ENCODE measurements around the gene PODXL.
"Not testable (repeated sequence)": the region's sequence is repeated elsewhere in the genome, so short reads cannot be mapped to it uniquely, and the experiment has no call there.

Gene PODXL

DNA sequence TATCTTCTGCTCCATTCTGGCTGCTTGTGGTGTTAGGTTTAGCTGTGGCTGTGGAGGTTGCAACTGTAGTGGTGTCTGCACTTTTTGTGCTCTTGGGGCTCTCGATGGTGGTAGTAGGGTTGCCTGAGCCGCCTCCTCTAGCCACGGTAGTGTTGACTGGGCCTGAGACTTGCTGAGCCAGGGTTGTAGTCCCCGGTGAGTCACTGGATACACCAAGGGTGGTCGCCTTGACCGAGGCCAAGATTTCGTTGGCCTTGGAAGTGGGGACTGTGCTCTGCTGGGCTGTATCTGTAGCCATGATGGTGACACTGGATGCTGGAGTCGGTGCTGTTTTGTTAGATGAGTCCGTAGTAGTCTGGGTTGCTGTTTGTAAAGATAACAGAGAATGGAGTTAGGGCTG is 45.4 kb downstream of the PODXL start:
- no peak for DNase-seq (ENCODE audit: low read depth in 2 of 2)

DNA sequence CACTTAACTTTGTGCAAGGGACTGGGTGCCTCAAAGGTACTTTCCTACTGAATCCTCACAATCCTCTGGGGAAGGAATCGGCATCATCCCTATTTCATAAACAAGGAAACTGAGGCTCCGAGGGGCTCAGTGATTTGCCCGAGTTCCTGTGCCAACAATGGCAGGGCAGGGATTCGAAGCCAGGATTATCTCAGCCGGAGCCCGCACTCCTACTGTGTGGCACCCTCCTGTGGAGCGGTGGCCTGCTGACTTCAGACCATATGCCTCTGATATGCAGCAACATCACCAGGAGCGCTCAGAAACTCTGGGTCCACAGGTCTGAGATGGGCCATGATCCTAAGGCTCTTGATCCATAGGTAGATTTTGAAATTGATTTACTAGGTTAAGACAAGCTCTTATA is 46.6 kb downstream of the PODXL start:
- DNase-seq (ENCODE audit: low read depth in 2 of 2) = no peak

DNA sequence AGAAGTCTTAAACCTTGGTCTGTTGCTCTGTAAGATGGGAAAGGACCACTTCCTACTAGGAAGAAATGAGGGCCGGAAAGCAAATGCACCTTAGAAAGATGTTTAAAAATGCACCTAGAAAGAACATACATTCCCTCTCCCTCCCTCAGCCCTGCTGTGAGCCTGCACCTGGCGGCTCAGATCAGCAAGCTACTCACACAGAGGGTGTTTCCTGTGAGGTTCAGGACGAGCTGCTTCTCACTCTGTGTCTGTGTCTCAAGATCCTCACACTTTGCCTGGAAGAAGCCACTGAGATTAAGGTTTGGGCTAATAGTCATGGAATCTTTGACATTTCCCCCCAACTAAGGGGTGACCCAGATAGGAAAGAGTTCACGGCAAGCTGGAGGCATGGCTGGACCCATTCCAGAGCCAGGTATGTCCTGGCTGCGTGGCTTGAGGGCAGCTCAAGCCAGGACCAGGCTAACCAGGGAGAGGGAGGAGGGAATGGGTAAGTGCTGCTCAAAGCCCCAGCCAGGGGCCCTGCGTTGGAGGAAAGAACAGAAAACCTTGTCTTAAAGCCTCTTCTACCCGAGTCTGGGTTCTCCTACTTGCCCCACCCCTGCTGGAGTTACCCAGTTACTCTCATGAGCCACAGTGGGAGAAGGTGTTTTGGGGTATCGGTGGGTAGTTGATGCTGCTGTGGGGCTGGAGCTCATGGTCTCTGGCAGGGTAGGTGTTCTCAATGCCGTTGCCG is 47.5 kb downstream of the PODXL start:
- no peak for DNase-seq (ENCODE audit: low read depth in 2 of 2)

DNA sequence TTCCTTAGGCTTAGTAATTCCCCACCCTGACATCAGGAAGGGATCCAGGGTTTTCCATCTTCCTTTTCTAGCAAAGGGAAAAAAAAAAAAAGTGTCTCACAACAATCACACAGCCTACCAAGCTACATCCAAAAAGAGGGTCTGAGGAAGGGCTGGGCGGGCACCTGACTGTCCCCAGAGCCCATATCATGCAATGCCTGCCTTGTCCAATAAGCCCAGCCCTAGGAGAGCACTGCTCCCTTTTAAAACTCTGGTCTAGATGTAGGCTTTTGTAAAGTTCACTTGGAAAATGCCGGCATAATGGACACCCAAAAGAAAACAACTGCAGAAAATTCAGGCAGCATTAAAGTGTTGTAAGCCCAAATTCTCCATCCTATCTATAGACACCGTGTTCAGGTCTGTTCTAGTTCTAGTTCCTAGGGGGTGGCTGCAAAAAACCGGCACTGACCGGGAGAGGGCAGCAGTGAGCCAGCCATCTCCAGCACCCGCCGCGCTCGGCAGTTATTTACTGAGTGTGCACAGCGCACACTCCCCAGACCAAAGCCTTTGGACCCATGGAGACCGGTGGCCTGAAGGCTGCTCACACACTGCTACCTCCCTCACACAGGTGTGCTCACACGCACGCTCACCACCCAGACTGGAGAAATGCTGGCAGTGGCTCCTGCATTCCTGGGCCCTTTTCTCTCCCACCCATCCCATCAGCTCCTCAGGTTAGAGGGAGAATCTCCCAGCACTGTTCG is 48.7 kb downstream of the PODXL start:
- peak; percentile 40 to 53 for DNase-seq (ENCODE audit: low read depth in 2 of 2)

DNA sequence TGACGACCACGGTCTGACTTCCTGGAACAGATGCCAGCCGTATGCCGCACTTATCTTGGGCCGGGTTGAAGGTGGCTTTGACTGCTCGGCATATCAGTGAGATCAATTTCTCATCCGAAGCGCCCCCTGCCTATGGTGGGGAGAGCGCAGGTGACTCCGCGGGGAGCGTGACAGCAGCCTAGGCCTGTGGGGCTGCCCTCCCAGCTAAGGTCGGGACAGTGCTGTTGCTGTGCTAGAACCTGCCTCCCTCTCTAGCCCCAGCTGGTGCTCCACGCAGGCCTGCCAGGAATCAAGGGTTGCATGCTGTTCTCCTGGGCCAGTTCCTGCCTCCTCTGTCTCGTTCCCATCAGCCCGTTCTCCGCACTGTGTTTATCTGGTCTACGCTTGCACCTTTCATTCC is 49.8 kb downstream of the PODXL start:
- no peak for DNase-seq (ENCODE audit: low read depth in 2 of 2)

DNA sequence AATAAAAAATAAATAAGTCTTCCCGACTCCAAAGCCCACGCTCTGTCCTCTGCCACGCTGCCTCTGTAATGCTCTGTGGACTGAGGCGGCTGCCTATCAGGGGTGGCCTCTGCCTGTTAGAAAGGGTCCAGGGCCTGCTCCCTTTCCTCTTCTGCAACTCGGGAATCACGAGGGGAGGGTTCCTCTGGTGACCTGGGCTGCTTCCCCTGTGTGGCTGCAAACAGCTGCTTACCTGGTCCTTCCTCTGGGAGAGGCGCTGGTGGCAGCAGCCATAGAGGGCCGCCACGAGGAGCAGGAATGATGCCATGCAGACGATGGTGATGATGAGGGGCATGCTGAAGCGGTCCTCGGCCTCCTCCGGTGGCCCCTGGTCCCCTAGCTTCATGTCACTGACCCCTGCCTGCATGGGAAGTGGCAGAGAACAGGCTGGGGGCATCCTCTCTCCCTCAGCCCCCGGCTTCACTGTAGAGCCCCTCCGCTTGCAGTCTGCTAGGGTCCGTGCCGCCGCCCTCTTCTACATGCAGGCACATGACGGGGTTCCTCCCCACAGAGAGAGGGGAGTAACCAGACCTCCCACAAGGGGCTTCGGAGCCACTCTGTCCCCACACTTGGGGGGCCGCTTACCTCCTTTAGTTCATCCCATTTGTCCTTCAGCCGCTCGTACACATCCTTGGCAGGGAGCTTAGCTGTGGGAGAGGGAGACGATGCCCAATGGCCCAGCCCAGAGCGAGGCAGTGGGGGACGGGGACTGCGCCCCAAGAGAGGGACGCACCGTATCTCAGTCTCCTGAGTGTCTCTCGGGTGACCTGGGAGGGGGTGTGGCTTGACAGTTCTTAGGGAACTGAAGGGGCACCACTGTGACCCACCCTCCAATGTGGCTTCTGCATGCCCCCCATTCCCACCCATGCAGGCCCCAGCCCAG is 50.5 kb downstream of the PODXL start:
- no peak for DNase-seq (ENCODE audit: low read depth in 2 of 2)

DNA sequence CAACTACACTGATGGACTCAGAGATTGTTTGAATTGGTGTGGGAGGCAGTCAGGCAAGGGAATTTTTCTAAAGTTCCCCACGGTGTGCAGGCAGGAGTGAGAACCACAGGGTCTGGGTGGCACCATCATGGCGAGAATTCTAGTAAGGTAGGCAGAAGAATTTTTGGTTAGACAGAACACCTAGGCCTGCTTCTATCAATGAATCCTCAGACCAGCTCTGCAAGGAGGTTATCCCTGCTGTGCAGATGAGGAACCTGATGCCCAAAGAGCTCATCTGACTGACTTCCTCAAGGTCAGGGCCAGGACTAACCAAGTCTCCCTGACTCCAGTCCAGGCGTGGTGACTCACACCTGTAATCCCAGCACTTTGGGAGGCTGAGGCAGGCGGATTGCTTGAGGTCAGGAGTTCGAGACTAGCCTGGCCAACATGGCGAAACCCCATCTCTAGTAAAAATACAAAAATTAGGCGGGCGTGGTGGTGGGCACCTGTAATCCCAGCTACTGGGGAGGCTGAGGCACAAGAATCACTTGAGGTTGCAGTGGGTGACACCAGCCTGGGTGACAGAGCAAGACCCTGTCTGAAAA is 51.3 kb downstream of the PODXL start:
- not testable (repeated sequence) for DNase-seq (ENCODE audit: low read depth in 2 of 2)

DNA sequence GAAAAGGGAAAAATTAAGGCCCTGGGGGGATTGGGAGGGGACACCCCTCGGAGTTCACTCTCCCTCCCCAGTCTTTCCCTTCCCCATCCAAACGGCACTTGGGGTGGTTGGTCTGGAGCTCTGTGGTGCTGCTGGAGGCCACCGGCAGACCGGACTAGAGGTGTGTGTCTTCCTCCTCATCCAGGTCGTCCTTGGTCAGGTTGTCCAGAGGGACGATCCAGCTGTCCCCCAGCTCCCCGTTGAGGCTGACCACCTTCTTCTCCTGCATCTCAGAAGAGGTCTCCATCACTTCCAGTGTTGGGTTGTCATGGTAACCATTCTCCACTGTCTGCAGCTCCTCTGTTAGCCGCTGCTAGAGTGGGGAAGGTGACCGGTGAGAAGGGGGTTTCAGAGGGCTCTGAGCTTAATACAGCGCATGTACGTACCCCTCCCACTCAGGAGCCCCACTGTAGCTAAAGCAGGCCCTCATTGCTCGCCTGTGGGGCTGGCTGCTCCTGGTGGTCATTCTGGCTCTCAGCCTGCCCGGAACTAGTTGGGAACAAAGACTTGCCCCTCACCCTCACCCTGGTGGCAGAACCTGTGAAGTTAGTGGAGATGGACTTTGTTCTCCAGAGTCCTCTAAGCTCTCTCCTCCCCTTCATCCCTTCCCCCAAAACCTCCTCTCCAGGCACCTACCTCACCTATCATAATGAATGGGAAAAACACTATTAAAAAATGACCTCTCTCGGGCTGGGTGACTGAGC is 52.1 kb downstream of the PODXL start:
- DNase-seq (ENCODE audit: low read depth in 2 of 2) = no peak

DNA sequence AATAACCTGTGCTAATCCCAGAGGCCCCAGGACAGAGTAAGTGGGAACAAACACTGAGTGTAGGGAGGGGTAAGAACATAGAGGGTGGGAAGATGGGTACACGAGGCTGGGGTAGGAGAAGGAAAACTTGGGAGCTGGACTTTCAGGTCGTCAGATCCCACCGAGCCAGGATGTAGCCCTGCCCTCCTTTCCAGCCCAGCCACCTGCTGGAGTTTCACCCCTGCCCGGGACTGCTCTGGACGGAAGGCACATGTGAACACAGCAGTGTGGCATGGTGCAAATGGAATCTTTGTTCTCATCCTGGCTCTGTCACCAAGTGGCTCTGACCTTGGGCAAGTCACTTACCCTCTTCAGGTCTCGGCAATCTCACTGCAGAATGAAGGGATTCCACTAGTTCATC is 52.8 kb downstream of the PODXL start:
- no peak for DNase-seq (ENCODE audit: low read depth in 2 of 2)

DNA sequence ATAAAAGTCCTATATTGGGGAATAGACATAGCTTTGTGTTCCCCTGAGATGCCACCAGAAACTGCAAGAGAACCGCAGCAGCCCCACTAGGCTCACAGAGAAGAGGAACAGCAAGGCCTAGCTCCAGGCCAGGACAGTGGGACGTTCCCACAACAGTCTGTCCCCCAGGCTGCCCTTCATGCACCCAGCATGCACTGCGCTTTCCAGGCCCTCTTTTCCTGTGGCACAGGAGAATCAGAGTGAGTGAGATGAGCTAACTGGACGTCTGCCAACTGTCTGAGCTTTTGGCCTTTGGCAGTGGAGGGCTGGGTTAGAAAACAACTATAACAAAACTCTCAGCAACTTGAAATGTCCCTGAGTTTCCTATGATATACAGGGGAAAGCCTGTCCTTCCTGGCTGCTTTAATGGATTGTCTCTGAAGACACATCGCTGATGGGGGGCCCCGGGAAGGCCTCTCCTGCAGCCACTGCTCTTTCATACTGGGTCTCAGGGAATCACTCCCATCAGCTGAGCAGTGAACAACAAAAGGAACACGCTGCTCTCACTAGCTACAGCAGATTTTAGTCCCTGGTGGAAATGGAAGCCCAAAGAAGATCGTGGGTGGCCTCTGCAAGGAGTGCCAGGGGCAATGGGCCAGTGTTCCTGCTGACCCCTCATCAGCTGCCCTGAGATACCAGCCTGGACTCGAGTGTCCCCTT is 53.5 kb downstream of the PODXL start:
- no peak for DNase-seq (ENCODE audit: low read depth in 2 of 2)

DNA sequence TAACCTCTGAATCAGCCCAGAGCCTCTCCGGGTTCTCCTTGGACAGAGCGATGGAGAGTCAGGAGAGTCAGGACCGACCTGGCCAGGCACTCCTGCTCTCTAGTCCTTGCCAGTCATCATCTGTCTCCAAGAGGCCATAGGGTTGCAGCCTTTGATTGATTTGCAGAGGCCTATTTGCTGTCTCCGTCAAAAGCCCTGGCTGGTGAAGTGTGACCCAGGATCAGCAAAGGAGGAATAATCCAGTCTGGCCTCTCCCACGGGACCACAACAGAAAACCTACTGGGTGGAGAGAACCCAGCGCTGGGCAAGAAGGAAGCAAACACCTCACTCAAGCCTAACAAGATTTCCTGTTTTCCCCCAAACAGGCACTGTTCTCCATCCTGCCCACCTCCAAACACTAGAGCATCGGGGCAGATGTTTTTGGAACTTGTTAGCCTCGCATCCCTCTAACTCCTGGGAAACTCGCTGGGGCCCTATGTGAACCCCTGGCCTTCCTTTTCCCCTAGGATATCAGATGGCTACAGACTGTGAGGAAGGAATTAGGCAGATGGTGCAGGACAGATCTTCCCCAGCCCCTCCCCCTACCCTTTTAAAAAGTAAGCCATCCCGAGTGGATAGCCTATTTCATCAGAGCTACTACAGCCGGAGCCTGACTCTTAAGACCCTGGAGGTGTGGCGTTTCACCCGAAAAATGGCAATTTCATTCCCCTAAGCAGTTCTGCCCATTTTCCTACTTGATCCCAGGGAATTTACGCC is 54.3 kb downstream of the PODXL start:
- no peak for DNase-seq (ENCODE audit: low read depth in 2 of 2)

DNA sequence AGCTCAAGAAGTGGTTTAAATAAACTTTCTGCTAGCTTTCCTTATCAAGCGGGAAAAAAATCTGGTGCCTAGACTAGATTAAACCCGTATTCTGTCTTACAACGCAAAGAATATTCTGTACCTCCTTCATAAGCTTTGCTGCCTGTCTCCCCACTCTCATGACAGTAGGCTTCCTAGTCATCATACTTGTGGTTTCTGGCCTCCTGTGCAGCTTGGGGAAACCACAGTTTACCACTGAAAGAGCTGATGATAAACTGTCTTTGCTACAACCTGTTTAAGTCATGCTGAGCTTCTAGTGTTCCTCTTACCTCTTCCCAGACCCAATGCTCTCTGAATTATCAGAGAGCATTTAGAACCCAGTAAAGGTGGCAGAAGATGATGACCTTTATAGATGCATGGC is 55.0 kb downstream of the PODXL start:
- DNase-seq (ENCODE audit: low read depth in 2 of 2) = peak in 1 of 2 donors; percentile 25

DNA sequence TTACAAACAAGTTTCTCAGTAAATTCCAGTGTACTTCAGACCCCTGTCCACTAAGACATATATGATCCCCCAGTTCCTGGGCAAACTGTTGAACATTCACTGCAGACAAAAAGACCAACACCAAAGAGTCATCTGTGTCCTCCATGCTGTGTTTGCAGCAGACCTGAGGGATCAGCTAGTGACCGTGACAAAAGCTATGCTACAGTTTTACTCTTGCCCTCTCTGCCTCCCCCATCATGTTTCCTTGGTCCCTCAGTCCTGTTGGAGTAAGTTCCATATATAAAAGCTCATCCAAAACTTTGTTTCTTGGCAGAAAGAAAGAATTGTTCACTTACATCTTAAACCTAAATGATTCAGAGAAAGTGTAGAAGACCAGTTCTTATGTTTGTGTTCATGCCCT is 56.1 kb downstream of the PODXL start:
- DNase-seq (ENCODE audit: low read depth in 2 of 2) = no peak

DNA sequence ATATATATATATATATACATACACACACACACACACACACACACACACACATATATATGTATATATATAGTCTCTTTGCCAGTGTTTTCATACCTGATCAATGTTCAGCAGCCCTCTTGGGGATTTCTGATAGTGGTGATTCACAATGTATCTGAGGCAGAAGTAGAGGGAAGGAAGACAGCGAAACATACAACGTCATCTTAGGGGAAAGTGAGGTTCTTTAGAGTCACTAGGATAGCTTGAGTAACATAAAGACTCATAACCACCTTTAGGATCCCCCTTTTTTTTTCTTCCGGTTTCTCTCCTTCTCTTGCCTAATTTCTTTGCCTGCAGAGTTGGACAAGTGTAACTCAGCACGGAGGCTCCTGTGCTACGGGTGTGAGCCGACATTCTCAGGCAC is 56.6 kb downstream of the PODXL start:
- DNase-seq (ENCODE audit: low read depth in 2 of 2) = no peak

DNA sequence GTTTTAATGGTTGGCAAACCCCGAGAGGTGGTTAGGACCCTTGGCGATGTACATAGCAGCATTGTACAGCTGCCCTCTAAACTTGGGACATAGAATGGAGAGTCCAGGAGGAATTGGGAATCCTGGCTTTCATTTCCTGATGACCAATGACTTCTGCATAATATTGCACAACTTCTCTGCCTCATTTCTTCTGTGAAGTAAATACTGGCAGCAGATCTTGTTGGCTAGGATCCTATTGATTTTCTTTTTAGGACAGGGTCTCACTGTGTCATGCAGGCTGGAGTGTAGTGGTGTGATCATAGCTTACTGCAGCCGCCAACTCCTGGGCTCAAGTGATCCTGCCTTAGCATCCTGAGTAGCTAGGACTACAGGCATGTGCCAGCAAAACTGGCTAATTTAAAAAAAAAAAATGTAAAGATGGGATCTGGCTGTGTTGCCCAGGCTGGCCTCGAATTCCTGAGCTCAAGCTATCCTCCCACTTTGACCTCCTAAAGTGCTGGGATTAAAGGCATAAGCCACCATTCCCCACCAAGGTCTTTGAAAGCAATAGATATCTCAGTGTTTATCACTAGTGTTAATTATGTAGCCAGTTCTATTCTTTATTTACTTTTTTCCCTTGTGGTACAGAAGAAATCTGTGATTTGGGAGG is 58.1 kb downstream of the PODXL start:
- no peak for DNase-seq (ENCODE audit: low read depth in 2 of 2)

DNA sequence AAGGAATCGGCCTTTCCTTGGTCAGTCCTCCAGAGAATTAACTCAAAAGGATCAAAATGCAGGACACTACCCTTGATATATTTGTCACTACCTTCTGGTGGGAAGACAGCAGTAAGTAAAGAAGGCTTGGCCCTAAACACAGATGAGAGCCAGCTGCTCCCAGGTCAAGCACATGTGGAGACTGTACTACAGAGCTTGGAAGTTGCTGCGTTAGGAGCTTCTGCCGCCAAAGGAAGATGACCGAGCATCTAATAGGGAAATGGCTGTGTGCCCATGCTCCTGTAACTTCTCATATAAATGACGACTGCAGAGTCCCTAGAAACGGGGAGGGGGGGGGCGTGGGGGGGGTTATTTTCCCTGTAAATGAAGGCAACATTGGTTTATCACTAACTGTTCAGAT is 59.0 kb downstream of the PODXL start:
- no peak for DNase-seq (ENCODE audit: low read depth in 2 of 2)

DNA sequence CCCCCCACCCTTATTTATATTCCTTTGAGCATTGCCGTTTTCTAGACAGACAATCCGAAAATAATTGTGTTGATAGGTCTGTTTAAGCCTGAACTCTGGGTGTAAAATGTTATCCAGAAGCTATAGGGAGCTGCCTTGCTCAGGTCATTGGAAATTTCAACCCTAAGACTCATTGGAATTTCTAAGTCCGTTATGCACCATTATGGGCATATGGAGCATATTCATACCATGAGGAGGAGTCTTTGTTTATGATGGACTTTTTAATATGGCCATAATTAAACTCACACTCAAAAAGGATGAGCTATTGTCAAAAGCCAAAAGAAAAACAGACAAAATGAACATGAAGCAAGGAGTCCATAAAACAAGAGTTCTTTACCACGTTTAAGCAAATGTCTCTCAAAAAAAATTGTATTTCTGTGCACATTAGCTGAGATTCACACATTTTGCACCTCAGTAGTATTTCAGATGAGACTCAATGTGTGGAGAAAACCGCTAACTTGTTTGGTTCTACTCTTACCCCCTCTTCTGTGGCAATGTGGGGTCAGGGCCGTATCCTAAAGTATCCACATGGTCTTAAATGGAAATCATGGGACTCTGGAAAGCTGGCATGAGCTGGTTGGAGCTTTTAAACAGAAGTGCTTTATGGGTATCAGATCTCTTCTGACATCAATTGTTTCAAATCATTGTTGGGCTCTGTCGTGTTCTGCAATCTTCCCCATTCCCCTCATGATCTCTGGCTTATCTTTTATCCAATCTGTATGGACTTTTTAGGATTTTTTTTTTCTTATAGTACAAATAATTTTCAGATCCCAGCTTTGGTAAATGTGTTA is 60.5 kb downstream of the PODXL start:
- no peak for DNase-seq (ENCODE audit: low read depth in 2 of 2)

DNA sequence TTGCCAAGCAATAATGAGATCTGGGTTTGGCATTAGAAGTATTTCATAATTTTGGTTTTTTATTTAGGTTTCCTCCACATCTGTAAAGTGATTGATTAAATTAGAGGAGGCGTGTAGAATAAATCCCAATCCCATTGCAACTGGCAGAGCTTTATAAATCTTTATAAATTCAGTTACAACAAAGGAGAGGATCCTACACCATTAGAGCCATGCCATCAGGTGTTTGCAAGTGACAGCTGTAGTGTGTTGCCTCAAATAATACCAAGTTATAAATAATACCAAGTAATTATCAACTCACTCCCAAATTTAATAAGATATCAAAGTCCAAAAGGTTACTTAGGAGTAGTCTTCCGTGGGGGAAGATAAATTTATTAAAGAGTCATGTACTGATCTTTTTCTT is 62.2 kb downstream of the PODXL start:
- no peak for DNase-seq (ENCODE audit: low read depth in 2 of 2)

DNA sequence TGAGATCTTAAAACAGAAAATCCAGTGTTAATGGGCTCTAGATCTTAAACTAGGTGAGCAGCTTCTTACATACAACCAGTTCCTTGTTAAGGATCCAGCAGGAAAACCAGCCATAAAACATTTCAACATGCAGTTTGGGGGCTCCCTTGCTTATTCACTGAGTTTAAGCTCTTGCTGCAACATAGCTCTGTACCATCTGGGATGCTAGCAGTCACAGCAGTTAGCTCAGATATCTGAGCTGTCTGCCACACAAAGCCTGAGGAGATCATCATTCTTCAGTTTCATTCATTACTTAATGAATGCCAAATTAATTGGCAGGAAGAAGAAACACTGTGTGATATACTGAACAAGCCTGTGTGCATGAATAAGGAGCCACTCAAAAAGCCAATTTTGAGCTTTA is 62.8 kb downstream of the PODXL start:
- no peak for DNase-seq (ENCODE audit: low read depth in 2 of 2)
